ENCODE data around the gene RASSF5. TPM values are rescaled to one million over a fixed set of nuclear protein-coding genes. Genes with fewer than 3 reads are reported as not detected.
"Not testable (repeated sequence)": the region's sequence is repeated elsewhere in the genome, so short reads cannot be mapped to it uniquely, and the experiment has no call there.

Gene RASSF5
- total and polyA plus RNA-seq, 2 donors: 8.9 to 10.7 TPM

- H3K27ac ChIP-seq (ENCODE audit: low read depth): no peak overlapping the region
- H3K4me3 ChIP-seq (ENCODE audit: low read depth, low read length): no peak overlapping the region
- no peaks in the 10 kb centered on the region for H3K4me1 ChIP-seq (ENCODE audit: insufficient read depth)
- no peaks in the 10 kb centered on the region for H3K36me3 ChIP-seq (ENCODE audit: insufficient read depth)
- WGBS: 86% methylated on average over 2 of the region's 2 CpGs
- DNase-seq (ENCODE audit: extremely low spot score): no peak
Observed at GRCh38 chr1:206482611-206483010, 24.7 kb upstream of the RASSF5 start.

DNA sequence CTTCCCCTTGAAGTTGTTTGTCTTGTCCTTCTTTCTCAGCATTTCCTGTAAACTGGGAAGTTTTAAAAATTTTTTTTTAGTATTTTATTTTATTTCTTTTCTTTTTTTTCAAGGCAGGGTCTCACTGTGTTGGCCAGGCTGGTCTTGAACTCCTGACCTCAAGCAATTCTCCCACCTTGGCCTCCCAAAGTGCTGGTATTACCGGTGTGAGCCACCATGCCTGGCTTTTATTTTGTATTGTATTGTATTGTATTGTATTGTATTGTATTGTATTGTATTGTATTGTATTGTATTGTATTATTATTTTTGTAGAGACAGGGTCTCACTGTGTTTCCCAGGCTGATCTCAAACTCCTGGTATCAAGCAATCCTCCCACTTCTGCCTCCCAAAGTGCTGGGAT, 23.5 kb upstream of the RASSF5 start:
- H3K4me3 ChIP-seq (ENCODE audit: low read depth, low read length); H3K36me3 ChIP-seq (ENCODE audit: insufficient read depth): not testable (repeated sequence)
- 95% methylated on average over 1 of the region's 1 CpG for WGBS

DNA sequence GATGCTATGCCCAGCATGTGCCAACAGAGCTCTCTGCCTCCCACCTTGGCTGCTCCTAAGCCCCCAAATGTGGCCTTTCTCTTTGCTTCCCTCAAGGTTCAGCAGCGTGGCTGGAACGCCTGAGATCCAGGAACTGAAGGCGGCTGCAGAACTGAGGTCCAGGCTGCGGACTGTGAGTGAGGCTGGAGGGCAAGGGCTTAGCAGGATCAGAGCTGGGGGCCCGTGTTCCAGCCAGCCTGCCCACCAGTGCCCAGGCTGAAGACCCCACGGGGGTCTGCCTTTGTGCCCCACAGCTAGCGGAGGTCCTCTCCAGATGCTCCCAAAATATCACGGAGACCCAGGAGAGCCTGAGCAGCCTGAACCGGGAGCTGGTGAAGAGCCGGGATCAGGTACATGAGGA, 22.4 kb upstream of the RASSF5 start:
- WGBS: 93% methylated on average over 10 of the region's 10 CpGs
- DNase-seq (ENCODE audit: extremely low spot score): no peak
- Histone ChIP-seq H3K4me3 (ENCODE audit: low read depth, low read length) (no peak overlapping the region), H3K36me3 (ENCODE audit: insufficient read depth) (no peaks in the 10 kb centered on the region), H3K4me1 (ENCODE audit: insufficient read depth) (no peaks in the 10 kb centered on the region), H3K27ac (ENCODE audit: low read depth) (no peak overlapping the region)

More for the DNA sequence above, 23.5 kb upstream of the RASSF5 start:
- not testable (repeated sequence) for DNase-seq (ENCODE audit: extremely low spot score); H3K4me1 ChIP-seq (ENCODE audit: insufficient read depth); H3K27ac ChIP-seq (ENCODE audit: low read depth)

DNA sequence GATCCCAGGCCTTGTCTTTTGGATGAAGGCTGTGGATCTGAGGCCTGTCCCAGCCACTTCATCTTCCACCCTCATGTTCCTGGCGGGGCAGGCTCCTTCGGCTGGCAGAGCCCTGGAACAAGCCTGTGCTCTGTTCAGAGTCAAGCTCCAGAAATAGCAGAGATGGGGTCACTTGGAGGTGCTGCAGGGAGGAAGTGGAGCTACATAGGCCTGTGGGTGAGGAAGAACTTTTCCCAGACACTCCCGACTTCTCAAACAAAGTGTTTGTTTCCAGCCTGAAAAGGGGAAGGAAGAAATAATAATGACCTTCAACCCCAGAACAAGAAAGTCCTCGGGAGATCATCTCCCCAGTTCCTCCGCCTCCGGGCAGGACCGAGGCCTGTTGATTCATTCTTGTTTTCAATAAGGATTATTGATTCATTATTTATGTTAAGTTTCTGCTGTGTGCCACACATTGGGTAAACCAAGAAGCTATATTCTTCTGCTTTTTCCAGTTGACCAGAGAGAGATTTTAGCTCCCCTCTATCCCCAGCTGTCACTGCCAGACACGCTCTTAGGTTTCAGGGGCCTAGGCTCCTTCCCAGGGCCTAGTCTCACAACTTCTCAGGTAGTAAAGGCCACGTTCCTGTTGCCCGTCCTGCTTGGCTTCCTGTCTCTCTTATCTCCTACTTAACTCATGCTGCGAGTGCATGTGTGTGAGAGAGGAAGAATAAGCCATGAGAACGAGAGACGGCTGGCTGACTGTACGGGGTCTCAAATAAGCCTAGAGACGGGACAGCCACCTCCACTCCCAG, 20.1 kb upstream of the RASSF5 start:
- no peak for DNase-seq (ENCODE audit: extremely low spot score)
- Histone ChIP-seq H3K4me1 (ENCODE audit: insufficient read depth) (no peaks in the 10 kb centered on the region), H3K4me3 (ENCODE audit: low read depth, low read length) (no peak overlapping the region), H3K27ac (ENCODE audit: low read depth) (no peak overlapping the region), H3K36me3 (ENCODE audit: insufficient read depth) (no peaks in the 10 kb centered on the region)
- 73% methylated on average over 15 of the region's 15 CpGs for WGBS

- WGBS: 89% methylated on average over 7 of the region's 7 CpGs
- H3K36me3 ChIP-seq (ENCODE audit: insufficient read depth): no peaks in the 10 kb centered on the region
- H3K4me1 ChIP-seq (ENCODE audit: insufficient read depth): no peaks in the 10 kb centered on the region
- no peak overlapping the region for H3K27ac ChIP-seq (ENCODE audit: low read depth)
- no peak for DNase-seq (ENCODE audit: extremely low spot score)
- H3K4me3 ChIP-seq (ENCODE audit: low read depth, low read length): no peak overlapping the region
Observed at GRCh38 chr1:206487970-206488369, 19.4 kb upstream of the RASSF5 start.

DNA sequence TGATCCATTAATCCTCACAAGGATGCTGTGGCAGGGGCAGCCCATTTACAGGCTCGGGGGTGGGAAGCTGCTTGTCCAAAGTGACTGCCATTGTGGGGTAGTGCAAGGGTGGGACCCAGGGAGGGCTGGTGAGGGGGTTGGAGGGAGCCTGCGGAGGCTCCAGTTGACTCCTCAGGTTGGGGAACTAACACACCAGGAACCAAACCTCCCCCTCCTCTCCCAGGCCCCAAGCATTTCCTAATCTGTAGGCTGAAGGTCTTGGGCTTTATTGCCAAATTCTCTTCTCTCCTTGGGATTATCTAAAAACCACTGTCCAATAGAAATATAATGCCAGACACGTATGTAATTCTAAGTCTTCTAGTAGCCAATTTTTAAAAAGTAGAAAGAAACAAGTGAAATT, 18.9 kb upstream of the RASSF5 start:
- WGBS: 85% methylated on average over 3 of the region's 3 CpGs
- Histone ChIP-seq H3K36me3 (ENCODE audit: insufficient read depth) (no peaks in the 10 kb centered on the region), H3K4me3 (ENCODE audit: low read depth, low read length) (no peak overlapping the region), H3K27ac (ENCODE audit: low read depth) (no peak overlapping the region), H3K4me1 (ENCODE audit: insufficient read depth) (no peaks in the 10 kb centered on the region)
- no peak for DNase-seq (ENCODE audit: extremely low spot score)

DNA sequence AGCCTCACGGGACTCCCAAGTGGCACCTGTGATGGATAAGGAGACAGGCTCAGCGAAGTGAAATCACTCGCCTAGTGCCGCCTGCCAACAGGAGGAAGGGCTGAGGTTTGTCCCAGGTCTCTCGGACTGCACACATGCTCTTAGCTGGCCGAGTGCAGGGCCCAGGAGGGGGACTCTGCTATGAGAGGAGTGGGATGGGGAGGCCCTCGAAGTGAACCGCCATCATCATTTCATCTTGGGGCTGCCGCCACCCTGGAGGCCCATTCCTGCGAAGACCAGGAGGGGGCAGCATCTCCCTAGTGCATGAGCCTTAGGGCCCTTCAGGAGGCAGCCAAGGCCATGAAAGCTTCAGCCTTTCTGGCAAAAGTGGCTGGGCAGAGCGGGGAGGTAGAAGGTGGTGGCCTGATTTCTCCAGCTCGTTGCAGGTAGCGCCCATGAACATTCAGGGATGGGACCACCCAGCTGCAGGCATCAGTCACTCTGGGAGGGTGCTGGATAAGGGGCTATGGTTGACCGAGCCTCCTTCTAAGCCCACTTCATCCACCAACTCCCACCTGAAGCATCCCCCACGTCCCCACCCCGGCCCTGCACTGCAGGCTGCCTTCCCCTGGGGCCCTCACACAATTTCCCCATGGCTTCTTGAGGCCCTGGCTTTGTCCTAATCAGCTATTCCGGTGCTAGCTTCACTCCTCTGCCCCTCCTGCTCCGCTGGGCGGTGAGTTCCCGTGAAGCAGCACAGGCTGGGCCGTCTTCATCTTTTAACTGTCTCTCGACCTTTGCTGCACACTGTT, 17.2 kb upstream of the RASSF5 start:
- DNase-seq (ENCODE audit: extremely low spot score): no peak
- Histone ChIP-seq H3K36me3 (ENCODE audit: insufficient read depth) (no peaks in the 10 kb centered on the region), H3K27ac (ENCODE audit: low read depth) (no peak overlapping the region), H3K4me1 (ENCODE audit: insufficient read depth) (no peaks in the 10 kb centered on the region), H3K4me3 (ENCODE audit: low read depth, low read length) (no peak overlapping the region)
- WGBS: 51% methylated on average over 22 of the region's 22 CpGs

DNA sequence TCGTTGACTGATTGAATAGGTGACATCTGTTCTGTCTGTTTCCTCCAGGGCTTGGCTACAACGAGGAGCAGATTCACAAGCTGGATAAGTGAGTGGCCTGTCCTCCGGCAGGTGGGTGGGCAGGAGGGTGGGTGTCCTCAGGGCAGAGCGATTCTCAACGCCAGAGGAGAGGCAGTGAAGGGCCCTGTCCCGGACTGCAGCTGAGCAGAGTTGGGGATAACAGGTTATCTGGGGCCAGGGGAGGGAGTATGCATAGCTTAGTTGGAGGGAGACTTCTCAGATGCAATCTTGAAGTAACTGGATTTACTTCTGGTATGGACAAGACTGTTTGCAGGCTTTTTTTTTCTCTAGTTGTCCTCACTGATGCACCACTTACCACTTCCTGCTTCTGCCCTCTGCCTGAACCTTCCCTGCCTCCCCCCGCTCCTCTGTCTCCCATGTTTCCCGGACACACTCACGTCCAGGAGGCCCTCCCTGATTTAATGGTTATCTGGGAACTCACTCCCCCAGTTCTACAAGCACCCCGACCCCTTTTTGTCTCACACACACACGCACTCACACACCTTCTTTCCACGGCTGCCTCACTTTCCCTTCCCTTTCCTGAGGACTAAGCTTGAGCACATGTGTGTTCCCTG, 16.4 kb upstream of the RASSF5 start:
- no peaks in the 10 kb centered on the region for H3K4me1 ChIP-seq (ENCODE audit: insufficient read depth)
- 71% methylated on average over 12 of the region's 12 CpGs for WGBS
- no peak overlapping the region for H3K4me3 ChIP-seq (ENCODE audit: low read depth, low read length)
- H3K27ac ChIP-seq (ENCODE audit: low read depth): no peak overlapping the region
- H3K36me3 ChIP-seq (ENCODE audit: insufficient read depth): no peaks in the 10 kb centered on the region
- no peak for DNase-seq (ENCODE audit: extremely low spot score)

- no peaks in the 10 kb centered on the region for H3K36me3 ChIP-seq (ENCODE audit: insufficient read depth)
- no peak for DNase-seq (ENCODE audit: extremely low spot score)
- no peaks in the 10 kb centered on the region for H3K4me1 ChIP-seq (ENCODE audit: insufficient read depth)
- H3K4me3 ChIP-seq (ENCODE audit: low read depth, low read length): no peak overlapping the region
- no peak overlapping the region for H3K27ac ChIP-seq (ENCODE audit: low read depth)
- WGBS: 94% methylated on average over 4 of the region's 4 CpGs
Observed at GRCh38 chr1:206491616-206492015, 15.7 kb upstream of the RASSF5 start.

DNA sequence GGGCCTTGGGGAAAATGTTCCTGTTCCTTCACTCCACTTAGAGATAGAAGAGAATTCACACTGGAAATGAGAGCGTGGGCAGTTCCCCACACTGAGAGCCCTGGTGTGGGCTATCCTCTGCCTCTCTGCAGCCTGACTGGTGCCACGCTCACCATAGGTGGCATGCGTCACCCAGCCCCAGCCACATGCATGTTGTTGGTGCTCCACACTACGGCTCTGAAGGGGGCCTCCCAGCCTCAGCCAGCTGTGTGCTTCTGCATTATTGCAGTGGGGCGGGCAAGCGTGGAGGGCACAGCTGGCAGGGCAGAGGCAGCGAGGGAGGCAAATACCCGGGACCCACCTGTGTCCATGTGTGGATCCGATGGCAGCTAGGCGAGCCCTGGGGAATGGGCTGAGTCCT, 14.7 kb upstream of the RASSF5 start:
- 98% methylated on average over 10 of the region's 10 CpGs for WGBS
- Histone ChIP-seq H3K4me3 (ENCODE audit: low read depth, low read length) (no peak overlapping the region), H3K27ac (ENCODE audit: low read depth) (no peak overlapping the region), H3K36me3 (ENCODE audit: insufficient read depth) (no peaks in the 10 kb centered on the region), H3K4me1 (ENCODE audit: insufficient read depth) (no peaks in the 10 kb centered on the region)
- DNase-seq (ENCODE audit: extremely low spot score): no peak

DNA sequence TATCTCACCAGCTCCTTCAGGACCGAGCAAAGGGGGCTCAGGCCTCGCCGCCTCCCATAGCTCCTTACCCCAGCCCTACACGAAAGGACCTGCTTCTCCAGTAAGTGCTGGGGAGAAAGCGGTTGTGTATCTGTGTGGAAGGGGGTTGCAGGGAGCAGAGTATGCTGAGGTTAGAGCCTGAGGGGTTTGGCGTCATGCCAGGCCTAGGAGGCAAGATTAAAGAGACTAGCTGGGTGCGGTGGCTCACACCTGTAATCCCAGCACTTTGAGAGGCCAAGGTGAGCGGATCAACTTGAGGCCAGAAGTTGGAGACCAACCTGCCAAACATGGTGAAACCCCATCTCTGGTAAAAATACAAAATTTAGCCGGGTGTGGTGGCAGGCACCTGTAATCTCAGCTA, 14.1 kb upstream of the RASSF5 start:
- no peak overlapping the region for H3K27ac ChIP-seq (ENCODE audit: low read depth)
- no peak overlapping the region for H3K4me3 ChIP-seq (ENCODE audit: low read depth, low read length)
- H3K36me3 ChIP-seq (ENCODE audit: insufficient read depth): no peaks in the 10 kb centered on the region
- no peak for DNase-seq (ENCODE audit: extremely low spot score)
- H3K4me1 ChIP-seq (ENCODE audit: insufficient read depth): no peaks in the 10 kb centered on the region
- WGBS: 94% methylated on average over 9 of the region's 9 CpGs

GRCh38 chr1:206495011-206495461, 12.3 kb upstream of the RASSF5 start:
- Histone ChIP-seq H3K36me3 (ENCODE audit: insufficient read depth) (no peaks in the 10 kb centered on the region), H3K27ac (ENCODE audit: low read depth) (no peak overlapping the region), H3K4me3 (ENCODE audit: low read depth, low read length) (no peak overlapping the region), H3K4me1 (ENCODE audit: insufficient read depth) (no peaks in the 10 kb centered on the region)
- no peak for DNase-seq (ENCODE audit: extremely low spot score)
- WGBS: 65% methylated on average over 6 of the region's 6 CpGs

DNA sequence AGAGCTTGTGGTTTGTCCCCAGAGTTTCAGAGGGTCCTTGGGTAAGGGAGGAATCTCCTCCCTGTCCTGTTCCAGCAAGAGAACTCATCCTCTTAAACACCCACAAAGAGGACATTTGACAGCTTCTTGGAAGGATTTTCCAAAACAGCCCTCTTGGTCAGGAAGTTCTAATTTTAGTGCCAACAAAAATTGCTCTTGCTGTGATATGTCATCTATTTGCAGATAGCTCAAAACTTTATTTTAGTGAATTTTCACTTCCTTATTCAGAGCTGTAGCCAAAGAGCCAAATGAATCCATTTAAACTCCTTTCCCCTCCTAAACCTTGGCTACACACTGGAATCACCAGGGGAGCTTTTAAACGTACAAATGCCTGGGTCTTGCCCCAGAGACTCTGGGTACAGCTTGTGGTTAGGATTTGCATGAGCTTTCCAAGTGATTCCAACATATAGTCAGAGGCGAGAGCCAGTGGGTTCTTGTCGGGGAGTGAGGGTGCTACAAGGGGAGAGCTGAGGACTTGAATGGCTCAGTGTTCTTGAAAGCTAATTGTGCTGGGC, 11.8 kb upstream of the RASSF5 start:
- Histone ChIP-seq H3K36me3 (ENCODE audit: insufficient read depth) (no peaks in the 10 kb centered on the region), H3K4me3 (ENCODE audit: low read depth, low read length) (no peak overlapping the region), H3K27ac (ENCODE audit: low read depth) (no peak overlapping the region), H3K4me1 (ENCODE audit: insufficient read depth) (no peaks in the 10 kb centered on the region)
- no peak for DNase-seq (ENCODE audit: extremely low spot score)
- 54% methylated on average over 3 of the region's 3 CpGs for WGBS

Data from urinary bladder (tissue), 4 donors.